SK-N-SH (cell line): ENCODE measurements around the gene RET. TPM values are rescaled to one million over a fixed set of nuclear protein-coding genes. Genes with fewer than 3 reads are reported as not detected.

Experiments used
- CTCF ChIA-PET: fragments of 300-600, 350-600 bp; formaldehyde crosslinking; extraction: SDS; loops from one replicate; lab custom pipeline; 2021; lab: Yijun Ruan, JAX
- POLR2A ChIA-PET: fragments of 350-600 bp; sonication (Branson Sonifier 250); formaldehyde crosslinking; extraction: SDS; loops from one replicate; lab custom pipeline; 2020; ENCODE audit warnings: antibody characterized with exemption, inconsistent platforms; lab: Yijun Ruan, JAX
- DNase-seq: peaks from one replicate; pipeline ENCODE4 v3.0.0; 2012
- H2AFZ ChIP-seq: fragments of 200-600 bp; sonication (generic); 2 replicates; pipeline ENCODE4 v1.8.1; 2016; ENCODE audit warnings: antibody characterized with exemption, mild to moderate bottlenecking, low read depth
- H3F3A ChIP-seq: fragments of 200-600 bp; sonication (generic); replicated peaks from 2 replicates; pipeline ENCODE3; 2016; ENCODE audit warnings: antibody characterized with exemption, mild to moderate bottlenecking; ENCODE audit not compliant: insufficient read depth
- H3K27ac ChIP-seq, 2 experiments: fragments of 200-500 bp in 1 of 2; fragments of 200-600 bp in 1 of 2; sonication (Bioruptor generic) in 1 of 2; sonication (generic), shearing (Covaris generic) in 1 of 2; 2 replicates each; pipeline versions ENCODE4 v1.5.1 to v1.6.1; 2014 to 2016; ENCODE audit warnings: low read depth in 2 of 2, inconsistent platforms in 1 of 2, low read length in 1 of 2, mild to moderate bottlenecking in 1 of 2, mixed read lengths in 1 of 2
- H3K27me3 ChIP-seq: fragments of 200-600 bp; sonication (generic), shearing (Covaris generic); 2 replicates; pipeline ENCODE4 v1.6.1; 2016; ENCODE audit warnings: mixed run types; ENCODE audit not compliant: insufficient read depth
- H3K36me3 ChIP-seq, 2 experiments: fragments of 200-500 bp in 1 of 2; fragments of 200-600 bp in 1 of 2; sonication (Bioruptor generic) in 1 of 2; sonication (generic) in 1 of 2; replicated peaks in 1 of 2; 2 replicates each; pipeline versions ENCODE3 to v1.5.1; 2014 to 2016; ENCODE audit warnings: low read length in 1 of 2, mild to moderate bottlenecking in 1 of 2; ENCODE audit not compliant: insufficient read depth in 2 of 2, control insufficient read depth in 1 of 2
- H3K4me1 ChIP-seq, 2 experiments: fragments of 200-500 bp in 1 of 2; fragments of 200-600 bp in 1 of 2; sonication (Bioruptor generic) in 1 of 2; sonication (generic), shearing (Covaris generic) in 1 of 2; 2 replicates each; pipeline versions ENCODE4 v1.5.1 to v1.6.1; 2014 to 2016; ENCODE audit warnings: low read depth in 1 of 2, low read length in 1 of 2, mixed run types in 1 of 2; ENCODE audit not compliant: insufficient read depth in 2 of 2, control insufficient read depth in 1 of 2
- H3K4me2 ChIP-seq: fragments of 200-600 bp; sonication (generic), shearing (Covaris generic); 2 replicates; pipeline ENCODE4 v1.6.1; 2017; ENCODE audit warnings: mixed run types
- H3K4me3 ChIP-seq, 2 experiments: fragments of 200-500 bp in 1 of 2; fragments of 200-600 bp in 1 of 2; sonication (Bioruptor generic) in 1 of 2; sonication (generic), shearing (Covaris generic) in 1 of 2; 2 replicates each; pipeline versions ENCODE4 v1.5.1 to v1.8.1; 2014 to 2016; ENCODE audit warnings: low read depth in 2 of 2, inconsistent platforms in 1 of 2, low read length in 1 of 2, mild to moderate bottlenecking in 1 of 2, mixed read lengths in 1 of 2, moderate library complexity in 1 of 2
- H3K79me2 ChIP-seq: fragments of 200-600 bp; sonication (generic); 2 replicates; pipeline ENCODE4 v1.8.1; 2017; ENCODE audit warnings: mild to moderate bottlenecking; ENCODE audit not compliant: insufficient read depth
- H3K9ac ChIP-seq: fragments of 200-600 bp; sonication (generic); 2 replicates; pipeline ENCODE4 v1.6.1; 2017; ENCODE audit warnings: mixed run types
- H3K9me2 ChIP-seq: fragments of 200-600 bp; sonication (generic); 2 replicates; pipeline ENCODE4 v1.6.1; 2017; ENCODE audit warnings: mixed run types
- H3K9me3 ChIP-seq: fragments of 200-600 bp; sonication (generic); 2 replicates; pipeline ENCODE4 v1.6.1; 2017; ENCODE audit warnings: mixed run types, mild to moderate bottlenecking, moderate library complexity
- H4K20me1 ChIP-seq: fragments of 200-600 bp; sonication (generic); 2 replicates; pipeline ENCODE4 v1.6.1; 2017; ENCODE audit warnings: mild to moderate bottlenecking, mixed run types; ENCODE audit not compliant: insufficient read depth
- CHD2 ChIP-seq: fragments of 150-350 bp; IDR thresholded peaks from 2 replicates; pipeline ENCODE4 v1.6.1; 2018; ENCODE audit warnings: low read length; ENCODE audit not compliant: partially characterized antibody
- CTCF ChIP-seq: fragments of 200-600 bp; sonication (generic); IDR thresholded peaks from 2 replicates; pipeline ENCODE4 v1.6.1; 2017; ENCODE audit warnings: antibody characterized with exemption, mild to moderate bottlenecking, moderate library complexity
- ELF1 ChIP-seq: IDR thresholded peaks from 2 replicates; pipeline ENCODE4 v1.4.0; 2012
- EP300 ChIP-seq, 2 experiments: IDR thresholded peaks; 2 replicates each; pipeline versions ENCODE4 v1.4.0 to v1.6.1; 2012; ENCODE audit warnings: borderline replicate concordance in 1 of 2, low read depth in 1 of 2, low read length in 1 of 2
- FOSL2 ChIP-seq: IDR thresholded peaks from 2 replicates; pipeline ENCODE4 v1.4.0; 2012; ENCODE audit warnings: low read depth, mild to moderate bottlenecking, moderate library complexity, borderline replicate concordance
- FOXM1 ChIP-seq: IDR thresholded peaks from 2 replicates; pipeline ENCODE4 v1.4.0; 2012; ENCODE audit warnings: low read depth, mild to moderate bottlenecking
- IRF3 ChIP-seq: fragments of 150-350 bp; IDR thresholded peaks from 2 replicates; pipeline ENCODE4 v1.6.1; 2016; ENCODE audit warnings: mild to moderate bottlenecking, low read depth, low read length
- JUND ChIP-seq: IDR thresholded peaks from 2 replicates; pipeline ENCODE4 v1.4.0; 2012
- MXI1 ChIP-seq: IDR thresholded peaks from 2 replicates; pipeline ENCODE4 v1.6.1; 2012; ENCODE audit warnings: mild to moderate bottlenecking, low read depth, low read length, improper control_type of control experiment
- NFIC ChIP-seq: IDR thresholded peaks from 2 replicates; pipeline ENCODE4 v1.4.0; 2012; ENCODE audit warnings: borderline replicate concordance
- PBX3 ChIP-seq: IDR thresholded peaks from 2 replicates; pipeline ENCODE4; 2012
- POLR2AphosphoS5 ChIP-seq: IDR thresholded peaks from 2 replicates; pipeline ENCODE4 v1.6.1; 2012; ENCODE audit warnings: low read depth, low read length
- RAD21 ChIP-seq: IDR thresholded peaks from 2 replicates; pipeline ENCODE4 v1.6.1; 2012; ENCODE audit warnings: mild to moderate bottlenecking, low read length
- RCOR1 ChIP-seq: fragments of 150-350 bp; IDR thresholded peaks from 2 replicates; pipeline ENCODE4 v1.6.1; 2017; ENCODE audit warnings: antibody characterized with exemption, low read length
- RFX5 ChIP-seq: IDR thresholded peaks from 2 replicates; pipeline ENCODE4 v1.6.1; 2012; ENCODE audit warnings: mild to moderate bottlenecking, improper control_type of control experiment, low read length
- SIN3A ChIP-seq: IDR thresholded peaks from 2 replicates; pipeline ENCODE4 v1.6.1; 2012; ENCODE audit warnings: low read depth, mild to moderate bottlenecking, low read length, moderate library complexity, borderline replicate concordance
- SMC3 ChIP-seq: IDR thresholded peaks from 2 replicates; pipeline ENCODE4 v1.6.1; 2012; ENCODE audit warnings: low read depth, low read length, improper control_type of control experiment
- TAF1 ChIP-seq: IDR thresholded peaks from 2 replicates; pipeline ENCODE4 v1.6.1; 2012; ENCODE audit warnings: low read depth, mild to moderate bottlenecking, low read length, moderate library complexity, borderline replicate concordance
- TCF12 ChIP-seq: IDR thresholded peaks from 2 replicates; pipeline ENCODE4 v1.4.0; 2012
- TEAD4 ChIP-seq: IDR thresholded peaks from 2 replicates; pipeline ENCODE4 v1.4.0; 2012; ENCODE audit warnings: mild to moderate bottlenecking, borderline replicate concordance; ENCODE audit not compliant: insufficient read depth
- USF2 ChIP-seq: fragments of 150-350 bp; IDR thresholded peaks from 2 replicates; pipeline ENCODE4 v1.6.1; 2017; ENCODE audit warnings: antibody characterized with exemption, low read length, low read depth, borderline replicate concordance
- YY1 ChIP-seq: IDR thresholded peaks from 2 replicates; pipeline ENCODE4 v1.4.0; 2012; ENCODE audit warnings: low read depth, mild to moderate bottlenecking
- ZBTB33 ChIP-seq: IDR thresholded peaks from 2 replicates; pipeline ENCODE4 v1.4.0; 2012; ENCODE audit warnings: low read depth, borderline replicate concordance
- WGBS: methylation state at CpG from one replicate; pipeline ENCODE4 v1.1.6; 2017; ENCODE audit warnings: low lambda C conversion rate; 5-methylcytosine and 5-hydroxymethylcytosine counted together
- polyA plus RNA-seq, 3 experiments: library from polyadenylated mRNA; depleted of rRNA; stranded (reverse); fragments of >200 nt; gene quantifications; 2 replicates each; pipeline ENCODE4 v1.2.3, GENCODE V29; 2012

Gene RET
- polyA plus RNA-seq, 1 of the 3 experiments (the other 2 are of a cell fraction): 3.2 TPM

GRCh38 chr10:43135656-43136055, 58.8 kb downstream of the RET start:
- Histone ChIP-seq H2AFZ (no peak overlapping the region), H3K27ac (peak overlapping the region in 1 of 2 experiments; percentile 3; a peak in 1 of 4 replicates), H3F3A (peaks cover 11% of the 10 kb centered on the region), H3K36me3 (peaks cover 0 to 5% of the 10 kb centered on the region in 2 experiments), H3K4me3 (no peak overlapping the region), H3K9me3 (no peaks in the 10 kb centered on the region), H3K4me2 (no peak overlapping the region), H3K4me1 (peaks cover 11 to 25% of the 10 kb centered on the region in 2 experiments; a peak in 3 of 4 replicates), H4K20me1 (peaks cover 11% of the 10 kb centered on the region), H3K9me2 (no peaks in the 10 kb centered on the region), H3K9ac (no peak overlapping the region), H3K79me2 (peaks cover 38% of the 10 kb centered on the region), H3K27me3 (no peaks in the 10 kb centered on the region)
- ChIA-PET POLR2A (no interaction called here), CTCF (no interaction called here)
- no peak for DNase-seq
- 89% methylated on average over 2 of the region's 2 CpGs for WGBS
- TF ChIP-seq CHD2 (no peak), EP300 (IDR thresholded peaks at IDR 0.05; ENCODE audit: borderline replicate concordance in 1 of 2, low read depth in 1 of 2, low read length in 1 of 2) (no peak), SMC3 (no peak), RFX5 (no peak), TEAD4 (no peak), IRF3 (no peak), MXI1 (no peak), RAD21 (no peak), POLR2AphosphoS5 (no peak), SIN3A (no peak), TAF1 (no peak), ELF1 (no peak), YY1 (no peak), CTCF (no peak), FOSL2 (no peak), NFIC (no peak)

GRCh38 chr10:43136432-43136831, 59.6 kb downstream of the RET start:
- Histone ChIP-seq H3K9ac (no peak overlapping the region), H3F3A (peaks cover 14% of the 10 kb centered on the region), H2AFZ (no peak overlapping the region), H3K4me3 (peak overlapping the region in 1 of 2 experiments; percentile 93; a peak in 1 of 4 replicates), H3K27ac (no peak overlapping the region; a peak in 1 of 4 replicates), H3K9me3 (no peaks in the 10 kb centered on the region), H3K79me2 (peaks cover 46% of the 10 kb centered on the region), H3K4me2 (peak overlapping the region; percentile 96), H3K27me3 (no peaks in the 10 kb centered on the region), H3K9me2 (no peaks in the 10 kb centered on the region), H3K4me1 (peaks cover 14 to 22% of the 10 kb centered on the region in 2 experiments; a peak in 3 of 4 replicates), H3K36me3 (peaks cover 0 to 5% of the 10 kb centered on the region in 2 experiments), H4K20me1 (peaks cover 19% of the 10 kb centered on the region)
- ChIA-PET CTCF (interaction anchor here (0.7 to 1.2 kb wide), 3 partner anchors 58 to 403 kb away, joined by 3 to 4 read pairs (median 3); no protein-coding TSS in a partner anchor), POLR2A (no interaction called here)
- DNase-seq: peak; percentile 21
- WGBS: 95% methylated on average over 5 of the region's 5 CpGs
- TF ChIP-seq SMC3: no peak
- TF ChIP-seq JUND: no peak
- TF ChIP-seq FOXM1: no peak
- no peak for TF ChIP-seq YY1
- no peak for TF ChIP-seq TEAD4
- TF ChIP-seq TCF12: no peak
- TF ChIP-seq ELF1: no peak
- TF ChIP-seq USF2: no peak
- TF ChIP-seq PBX3: no peak
- TF ChIP-seq RCOR1: no peak
- TF ChIP-seq ZBTB33: no peak
- TF ChIP-seq NFIC: no peak
